GM19395 (cell line): Measurements from ENCODE around the gene TET1.
"Not testable (repeated sequence)": the region's sequence is repeated elsewhere in the genome, so short reads cannot be mapped to it uniquely, and the experiment has no call there.

Experiments
- ATAC-seq: cut with Tn5 transposase; IDR thresholded peaks from one replicate; pipeline ENCODE4 v1.9.1; 2021; ENCODE audit warnings: mild to moderate bottlenecking, moderate library complexity; ENCODE audit not compliant: unreplicated experiment

The TET1 gene

DNA sequence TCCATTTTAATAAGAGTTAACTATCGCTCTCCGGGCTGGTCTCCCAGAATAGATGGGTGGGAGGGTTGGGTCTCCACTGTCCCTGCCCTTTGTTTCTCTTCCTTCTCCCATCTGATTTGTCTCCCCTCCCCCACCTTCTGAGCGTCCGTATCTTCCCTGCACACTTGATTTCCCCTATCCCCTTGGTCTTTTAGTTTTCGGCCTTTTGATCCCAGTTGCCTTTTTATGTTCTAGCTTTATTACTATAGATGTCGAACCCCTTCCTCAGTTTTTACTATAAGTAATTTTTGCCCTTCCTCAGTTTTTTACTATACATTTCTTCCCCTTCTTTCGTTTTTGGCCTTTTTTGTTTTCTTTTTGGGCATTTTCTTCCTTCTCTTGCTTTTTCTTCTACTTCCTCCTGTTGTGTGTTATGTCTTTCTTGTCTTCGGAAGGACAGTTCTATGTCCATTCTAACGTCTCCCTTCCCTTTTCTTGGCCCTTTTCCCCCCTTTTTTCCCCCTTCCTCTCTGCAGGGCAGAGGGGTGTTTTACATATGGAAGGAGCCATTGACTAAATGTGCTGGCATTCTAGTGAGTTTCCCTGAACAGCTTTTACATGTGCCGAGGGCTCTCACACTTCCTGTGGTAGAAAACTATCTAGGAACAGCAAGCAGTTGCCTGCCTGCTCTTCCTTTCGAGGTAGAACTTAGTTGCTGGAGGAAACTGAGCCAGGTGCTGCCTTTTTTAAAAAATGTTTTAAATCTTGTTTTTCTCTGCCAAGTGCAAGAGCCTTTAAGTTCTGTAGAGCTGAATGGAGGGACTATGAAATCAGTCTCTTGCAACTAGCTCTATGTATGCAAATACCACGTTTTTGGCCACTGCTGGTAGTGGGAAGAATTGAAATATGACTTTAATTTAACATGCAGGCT lies 2.8 kb downstream of the TET1 start:
- ATAC-seq, result no peak

DNA sequence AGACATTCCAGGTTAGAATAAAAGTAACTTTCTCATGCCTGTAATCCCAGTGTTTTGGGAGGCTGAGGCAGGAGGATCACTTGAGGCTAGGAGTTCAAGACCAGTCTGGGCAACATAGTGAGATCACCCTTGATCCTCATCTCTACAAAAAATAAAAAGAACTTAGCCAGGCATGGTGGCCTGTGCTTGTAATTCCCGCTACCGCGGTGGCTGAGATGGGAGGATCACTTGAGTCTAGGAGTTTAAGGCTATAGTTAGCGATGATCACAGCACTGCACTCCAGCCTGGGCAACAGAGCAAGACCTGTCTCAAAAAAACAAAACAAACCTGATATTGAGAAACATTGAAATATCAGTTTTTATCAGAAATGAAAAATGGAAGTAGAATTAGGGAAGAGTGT lies 4.6 kb downstream of the TET1 start:
- ATAC-seq, result no peak

DNA sequence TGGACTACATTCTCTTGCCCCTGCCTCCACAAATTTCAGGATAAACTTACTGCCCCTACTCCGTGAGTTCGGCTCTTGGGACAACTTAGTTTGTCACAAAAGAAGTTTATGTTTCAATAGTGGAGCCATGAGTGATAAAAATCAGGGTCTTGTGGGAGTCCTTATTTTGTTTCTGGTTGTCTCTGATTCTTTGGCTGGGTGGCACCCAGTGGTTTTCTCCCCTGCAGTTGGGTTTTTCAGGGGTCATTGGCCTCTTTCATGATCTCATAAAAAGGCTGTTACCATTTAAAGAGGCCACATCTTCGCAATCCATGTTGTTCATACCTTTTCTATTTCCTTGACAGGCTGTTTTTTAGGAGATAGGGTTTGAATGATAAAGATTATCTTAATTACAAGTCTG lies 5.5 kb downstream of the TET1 start:
- ATAC-seq, result no peak

DNA sequence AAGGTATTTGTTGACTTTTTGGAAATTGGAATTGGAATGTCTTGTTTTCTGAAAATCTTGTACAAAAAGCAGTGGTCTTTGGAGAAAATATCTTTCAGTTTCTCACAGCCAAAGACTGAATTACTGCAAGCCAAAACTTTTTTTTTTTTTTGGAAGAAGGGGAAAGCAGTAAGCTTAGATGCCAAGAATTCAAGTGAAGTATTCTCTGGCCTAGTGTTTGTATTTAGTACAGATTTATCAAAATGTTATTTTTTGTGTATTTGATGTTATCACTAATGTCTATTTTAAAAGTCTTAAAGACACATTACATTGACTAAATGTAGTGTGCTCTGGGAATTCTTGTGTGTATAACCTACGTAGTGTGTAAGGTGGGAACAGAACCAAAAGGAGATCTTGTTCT lies 6.2 kb downstream of the TET1 start:
- ATAC-seq, result no peak

DNA sequence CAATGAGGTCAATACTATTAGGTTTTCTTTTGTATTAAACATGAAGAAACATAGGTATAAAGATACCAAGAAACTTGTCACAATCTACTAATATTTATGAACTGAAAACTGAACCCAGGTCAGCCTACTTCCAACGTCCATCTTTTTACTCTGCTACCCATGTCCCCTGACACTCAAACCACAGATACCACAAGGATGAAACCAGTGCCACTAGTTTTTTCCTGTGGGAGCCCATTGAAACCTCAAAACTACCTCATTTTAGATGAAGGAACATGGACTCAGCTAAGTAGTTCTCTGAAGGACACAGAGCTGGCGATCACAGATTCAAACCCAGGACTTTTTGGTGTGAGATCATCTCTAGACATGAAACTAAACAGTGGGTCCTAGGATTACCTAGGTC lies 6.8 kb downstream of the TET1 start:
- ATAC-seq, result no peak

DNA sequence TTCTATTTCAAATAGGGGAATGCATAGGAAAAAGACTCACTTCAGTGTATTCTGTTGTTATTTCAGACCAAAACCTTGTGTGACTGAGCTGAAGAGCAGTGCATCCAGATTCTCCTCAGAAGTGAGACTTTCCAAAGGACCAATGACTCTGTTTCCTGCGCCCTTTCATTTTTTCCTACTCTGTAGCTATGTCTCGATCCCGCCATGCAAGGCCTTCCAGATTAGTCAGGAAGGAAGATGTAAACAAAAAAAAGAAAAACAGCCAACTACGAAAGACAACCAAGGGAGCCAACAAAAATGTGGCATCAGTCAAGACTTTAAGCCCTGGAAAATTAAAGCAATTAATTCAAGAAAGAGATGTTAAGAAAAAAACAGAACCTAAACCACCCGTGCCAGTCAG lies 12.0 kb downstream of the TET1 start:
- no peak for ATAC-seq

DNA sequence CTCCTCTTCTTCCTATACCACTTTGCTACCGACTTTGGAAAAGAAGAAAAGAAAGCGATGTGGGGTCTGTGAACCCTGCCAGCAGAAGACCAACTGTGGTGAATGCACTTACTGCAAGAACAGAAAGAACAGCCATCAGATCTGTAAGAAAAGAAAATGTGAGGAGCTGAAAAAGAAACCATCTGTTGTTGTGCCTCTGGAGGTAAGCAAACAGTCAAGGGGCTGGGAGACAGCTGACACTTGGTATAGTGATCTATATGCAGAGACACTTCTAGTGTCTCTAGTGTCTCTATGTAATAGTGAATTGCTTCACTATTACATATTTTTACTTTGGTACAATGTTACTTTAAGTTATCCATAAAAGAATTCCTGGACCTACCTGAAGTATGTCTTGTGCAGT lies 13.9 kb downstream of the TET1 start:
- ATAC-seq, result no peak

DNA sequence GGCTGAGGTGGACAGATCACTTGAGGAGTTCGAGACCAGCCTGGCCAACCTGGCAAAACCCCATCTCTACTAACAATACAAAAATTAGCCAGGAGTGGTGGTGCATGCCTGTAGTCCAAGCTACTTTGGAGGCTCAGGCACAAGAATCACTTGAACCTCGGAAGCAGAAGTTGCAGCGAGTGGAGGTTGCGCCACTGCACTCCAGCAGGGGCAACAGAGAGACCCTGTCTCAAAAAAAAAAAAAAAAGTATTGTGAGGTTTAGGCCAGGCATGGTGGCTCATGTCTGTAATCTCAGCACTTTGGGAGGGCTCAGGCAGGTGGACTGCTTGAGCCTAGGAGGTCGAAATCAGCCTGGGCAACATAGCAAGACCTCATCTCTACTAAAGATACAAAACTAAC lies 16.0 kb downstream of the TET1 start:
- no peak for ATAC-seq

DNA sequence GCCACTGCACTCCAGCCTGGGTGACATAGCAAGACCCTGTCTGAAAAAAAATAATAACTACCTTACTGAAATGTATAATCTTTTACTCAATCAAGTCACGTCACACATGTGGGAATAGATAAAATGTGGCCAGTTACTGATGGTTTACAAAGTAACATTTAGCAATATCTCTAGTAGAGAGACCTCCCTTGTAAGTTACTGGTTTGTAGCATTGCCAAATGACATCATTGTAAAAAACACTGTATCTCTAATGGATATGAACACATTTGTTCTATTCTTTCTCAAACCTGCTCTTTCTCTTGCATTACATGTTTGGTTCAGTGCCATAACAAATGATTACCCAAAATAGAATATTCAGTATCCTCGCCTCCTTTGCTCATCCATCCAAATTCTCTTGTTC lies 18.8 kb downstream of the TET1 start:
- ATAC-seq, result no peak

DNA sequence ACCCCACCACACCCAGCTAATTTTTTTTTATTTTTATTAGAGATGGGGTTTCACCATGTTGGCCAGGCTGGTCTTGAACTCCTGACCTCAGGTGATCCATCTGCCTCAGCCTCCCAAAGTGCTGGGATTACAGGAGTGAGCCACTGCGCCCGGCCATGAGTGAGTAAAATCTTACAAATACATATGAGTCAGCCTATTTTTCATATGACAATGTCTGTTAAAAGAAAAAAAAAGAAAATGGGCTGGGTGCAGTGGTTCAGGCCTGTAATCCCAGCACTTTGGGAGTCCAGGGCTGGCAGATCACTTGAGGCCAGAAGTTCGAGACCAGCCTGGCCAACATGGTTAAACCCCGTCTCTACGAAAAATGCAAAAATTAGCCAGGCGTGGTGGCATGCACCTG lies 24.1 kb downstream of the TET1 start:
- ATAC-seq, result not testable (repeated sequence)

DNA sequence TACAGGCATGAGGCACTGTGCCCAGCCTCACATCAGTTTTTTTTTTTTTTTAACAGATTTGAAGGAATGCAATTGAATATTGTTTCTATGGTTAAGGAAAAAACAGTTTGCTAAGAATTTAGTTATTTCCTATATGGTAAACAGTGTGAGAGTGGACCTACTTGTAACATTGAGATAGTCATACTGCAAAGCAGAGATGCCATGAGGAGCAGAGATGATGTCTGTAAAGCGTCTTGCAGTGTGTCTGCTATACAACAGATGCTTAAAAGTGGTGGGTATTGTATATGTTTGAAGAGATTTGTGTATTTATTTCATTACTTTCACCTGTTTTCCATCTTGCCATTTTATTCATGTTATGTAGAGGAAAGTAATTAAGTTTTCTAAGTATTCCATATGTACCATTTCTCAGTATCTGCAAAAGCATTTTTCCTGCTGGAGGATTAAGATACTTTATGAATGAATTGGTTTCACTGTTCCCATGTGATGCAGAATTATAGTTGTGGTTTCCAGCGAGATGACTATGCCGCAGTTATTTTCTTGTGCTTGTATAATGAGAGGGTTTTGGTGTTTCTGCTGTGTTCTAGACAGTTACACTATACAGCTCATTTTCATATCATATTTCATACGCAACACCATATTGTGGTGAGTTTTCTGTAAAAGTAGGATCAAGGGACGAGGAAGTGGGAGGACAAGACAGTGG lies 26.6 kb downstream of the TET1 start:
- no peak for ATAC-seq

DNA sequence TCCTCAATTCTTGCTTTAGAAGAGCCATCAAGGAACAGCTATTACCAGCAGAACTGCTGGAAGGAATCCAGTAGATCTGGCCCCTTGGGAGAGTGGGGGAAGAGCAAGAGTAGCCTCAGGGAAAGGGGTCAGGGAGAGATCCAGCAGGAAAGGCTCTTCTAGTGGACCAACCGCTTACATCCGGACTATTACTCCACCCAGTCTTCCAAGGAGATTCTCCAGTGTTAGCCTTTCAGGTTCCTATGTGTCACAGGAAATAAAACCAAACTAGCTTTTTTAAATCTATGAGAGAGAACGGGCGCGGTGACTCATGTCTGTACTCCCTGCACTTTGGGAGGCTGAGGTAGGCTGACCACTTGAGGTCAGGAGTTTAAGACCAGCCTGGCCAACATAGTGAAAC lies 34.3 kb downstream of the TET1 start:
- ATAC-seq, result no peak

DNA sequence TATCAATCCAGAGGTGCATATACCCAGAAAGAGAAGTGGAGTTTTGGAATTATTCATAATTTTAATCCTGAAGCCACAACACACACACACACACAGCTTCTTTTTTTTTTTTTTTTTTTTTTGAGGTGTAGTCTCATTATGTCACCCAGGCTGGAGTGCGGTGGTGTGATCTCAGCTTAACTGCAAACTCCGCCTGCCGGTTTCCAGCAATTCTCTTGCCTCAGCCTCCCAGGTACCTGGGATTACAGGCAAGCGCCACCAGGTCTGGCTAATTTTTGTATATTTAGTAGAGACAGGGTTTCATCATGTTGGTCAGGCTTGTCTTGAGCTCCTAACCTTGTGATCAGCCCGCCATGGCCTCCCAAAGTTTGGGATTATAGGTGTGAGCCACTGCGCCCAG lies 35.4 kb downstream of the TET1 start:
- ATAC-seq, result no peak

DNA sequence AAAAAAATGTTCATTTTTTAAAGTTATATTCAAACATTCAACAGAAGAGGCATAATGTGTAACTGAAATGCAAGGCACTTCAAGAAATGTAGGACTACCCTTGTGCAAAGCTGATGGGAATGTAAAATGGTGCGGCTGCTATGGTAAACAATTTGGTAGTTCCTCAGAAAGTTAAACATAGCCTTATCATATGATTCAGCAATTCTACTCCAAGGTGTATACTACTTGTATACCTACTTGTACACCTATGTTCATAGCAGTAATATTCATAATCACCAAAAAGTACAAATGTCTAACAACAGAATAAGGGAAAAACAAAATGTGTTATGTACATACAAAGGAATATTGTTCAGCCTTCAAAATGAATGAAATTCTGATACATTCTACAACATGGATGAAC lies 37.3 kb downstream of the TET1 start:
- ATAC-seq, result no peak

DNA sequence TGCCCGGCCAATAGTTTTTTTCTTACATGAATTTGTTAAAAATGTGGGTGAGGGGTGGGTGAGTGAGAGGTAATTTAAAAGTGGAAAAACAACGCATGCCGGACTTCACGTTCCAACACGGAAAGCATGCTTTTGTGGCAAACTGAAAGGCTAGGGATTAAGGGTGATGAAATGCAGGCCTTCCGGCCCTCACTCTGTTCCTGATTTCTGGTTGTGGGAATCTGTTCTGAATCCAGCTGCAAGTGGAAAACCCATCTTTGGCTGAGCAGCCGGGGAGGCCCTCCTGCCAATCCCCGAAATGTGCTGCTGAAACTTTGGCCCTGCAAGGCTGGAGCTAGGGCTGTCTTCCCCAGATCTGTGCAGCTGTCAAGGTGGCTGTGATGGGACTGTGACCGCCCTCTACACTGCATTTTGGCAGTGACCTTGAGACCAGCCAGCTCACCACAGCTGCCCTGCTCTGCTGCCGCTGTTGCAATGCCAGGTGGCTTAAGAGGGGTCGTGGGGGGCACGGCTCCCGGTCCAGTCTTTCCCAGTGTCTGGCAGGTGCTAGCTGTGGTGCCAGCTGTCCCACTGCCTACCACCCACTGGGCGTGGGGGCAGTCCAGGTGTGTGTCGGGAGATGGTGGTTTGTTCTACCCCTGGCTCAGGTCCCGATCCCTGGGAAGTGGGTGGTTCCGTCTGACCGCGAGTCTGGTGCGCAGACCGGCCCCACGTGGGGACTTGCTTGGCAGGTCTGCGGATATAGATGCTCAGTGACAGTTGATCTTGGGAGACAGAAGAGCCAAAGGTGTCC lies 39.0 kb downstream of the TET1 start:
- ATAC-seq, result no peak

DNA sequence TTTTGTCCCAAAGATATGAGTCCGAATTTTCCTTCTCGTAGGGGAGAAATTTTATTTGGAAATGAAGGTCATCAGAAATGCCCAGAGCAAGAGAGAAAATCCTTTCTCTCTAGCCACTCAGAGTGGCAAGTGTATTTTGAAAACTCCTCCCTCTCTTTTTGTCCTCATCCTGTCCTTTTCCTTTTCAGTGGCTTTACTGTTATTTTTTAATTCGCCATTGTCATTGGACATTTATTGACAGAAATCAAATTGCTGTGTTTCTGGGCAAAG lies 39.6 kb downstream of the TET1 start:
- ATAC-seq, result no peak

DNA sequence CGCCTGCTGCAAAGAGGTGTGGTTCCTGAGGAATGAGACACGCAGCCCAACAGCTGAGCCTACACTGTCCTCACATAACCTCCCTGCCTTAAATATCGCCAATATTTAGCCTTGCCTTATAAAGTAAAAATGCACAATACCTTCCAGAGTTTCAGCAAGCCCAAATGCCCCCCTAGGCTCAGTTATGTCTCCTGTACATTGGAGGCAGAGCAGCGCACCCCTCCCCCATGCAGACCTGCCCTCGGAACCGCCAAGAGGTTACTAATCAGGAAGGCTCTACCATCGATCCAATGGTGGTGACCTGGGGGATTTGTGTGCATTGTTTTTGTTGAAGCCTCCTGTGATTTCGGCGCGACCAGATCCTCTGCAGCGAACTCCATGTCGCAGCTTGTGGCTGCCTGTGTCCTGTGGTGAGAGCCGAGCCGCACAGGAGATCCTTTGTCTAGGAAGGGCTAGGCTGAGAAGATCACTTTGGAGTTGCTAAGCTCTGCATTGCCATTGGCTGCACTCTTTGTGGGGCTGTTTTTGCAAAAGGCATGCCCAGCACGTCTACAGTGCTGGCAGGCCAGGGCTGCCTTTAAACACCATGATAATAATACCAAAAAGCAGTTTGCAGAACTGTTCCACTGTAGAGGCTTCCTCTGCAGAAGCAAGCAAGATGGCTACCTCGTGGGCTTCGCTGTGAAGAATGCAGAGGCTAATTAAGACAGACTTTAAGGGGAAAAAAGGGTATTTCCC lies 40.1 kb downstream of the TET1 start:
- peak; percentile 87 for ATAC-seq

DNA sequence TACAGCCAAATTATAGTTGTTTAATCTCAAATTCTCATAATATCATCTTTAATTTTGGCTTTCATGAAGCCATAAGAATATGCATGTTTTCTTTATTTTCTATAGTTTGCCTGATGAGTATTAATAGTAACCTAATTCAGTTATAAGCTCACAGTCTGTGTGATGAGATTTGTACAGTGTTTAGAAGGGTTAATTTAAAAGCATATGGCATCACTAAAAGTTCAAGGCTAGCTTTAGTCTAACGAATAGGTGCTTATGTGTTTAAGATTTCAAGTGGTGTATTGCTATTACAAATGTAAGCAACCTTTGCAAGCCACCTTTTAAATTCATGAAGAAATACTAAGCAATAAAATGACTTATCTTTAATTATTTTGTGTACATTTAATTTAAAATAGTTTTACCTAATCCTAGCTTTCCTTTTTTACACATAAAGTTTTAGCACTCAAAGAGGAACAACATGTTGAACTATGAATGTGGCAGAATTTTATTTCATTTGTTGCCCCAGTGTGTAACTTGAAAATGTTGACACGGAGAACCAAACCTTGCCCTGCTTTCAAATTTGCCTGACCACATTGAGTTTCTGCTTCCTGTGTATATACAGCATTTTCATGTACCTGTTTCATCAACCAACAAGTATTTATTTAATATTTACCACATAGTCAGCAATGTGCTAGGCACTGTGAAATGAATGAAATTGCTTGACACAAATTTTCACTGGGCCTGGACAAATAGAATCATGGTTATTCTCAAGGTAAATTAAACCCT lies 41.5 kb downstream of the TET1 start:
- no peak for ATAC-seq

DNA sequence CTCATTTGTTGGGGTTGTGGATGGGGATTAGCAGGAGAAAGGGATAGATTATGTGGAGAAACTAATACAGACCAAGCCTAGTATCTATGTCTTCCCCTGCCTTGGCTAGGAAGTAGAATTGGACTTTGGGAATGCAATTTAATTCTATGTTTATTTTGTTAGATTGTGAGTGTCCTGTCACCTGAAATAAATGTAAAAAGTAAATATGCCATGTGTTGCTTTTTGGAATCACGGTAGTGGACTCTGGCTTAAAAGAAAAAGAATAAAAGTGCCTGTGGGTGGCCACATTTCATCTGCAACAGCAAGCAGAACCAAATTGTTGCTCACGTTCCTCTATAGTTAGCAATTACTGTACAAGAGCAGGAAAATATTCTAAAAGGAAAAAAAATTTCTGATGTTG lies 42.3 kb downstream of the TET1 start:
- ATAC-seq, result no peak

DNA sequence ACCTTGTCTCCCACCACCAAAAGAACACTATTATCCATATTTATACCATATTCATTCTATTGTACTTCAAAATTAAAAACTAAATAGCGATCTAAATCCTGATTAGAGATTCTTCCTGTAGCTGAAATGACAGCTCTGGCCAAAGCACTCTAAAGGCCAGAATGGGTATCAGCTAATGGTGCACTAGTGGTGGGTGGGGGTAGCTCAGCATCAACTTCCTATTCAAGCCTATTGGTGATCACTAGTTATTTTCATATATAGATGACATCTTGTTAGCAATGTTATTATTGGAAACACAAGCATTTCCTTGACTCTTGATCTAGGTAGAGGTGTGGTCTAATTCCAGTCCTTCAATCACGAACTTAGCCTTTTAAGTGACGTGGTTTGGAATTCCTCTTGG lies 43.6 kb downstream of the TET1 start:
- ATAC-seq, result no peak

DNA sequence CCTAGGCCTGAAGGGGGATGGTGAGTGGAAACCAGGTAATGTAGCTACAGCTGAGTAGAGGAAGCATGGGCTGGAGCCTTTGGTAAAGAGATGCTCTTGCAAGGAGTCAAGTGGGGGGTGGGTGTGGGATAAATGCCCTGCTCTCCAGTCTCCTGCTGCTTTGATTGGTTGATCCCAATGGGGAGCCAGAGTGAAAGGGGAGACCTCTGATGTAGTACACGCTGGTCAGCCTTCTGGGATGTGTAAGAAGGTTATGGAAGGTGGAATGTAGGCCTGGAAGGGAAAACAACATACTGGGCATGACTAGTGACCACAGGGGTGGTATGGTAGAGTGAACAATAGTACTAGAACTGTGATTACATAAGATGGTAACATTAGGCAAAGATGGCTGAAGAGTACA lies 44.3 kb downstream of the TET1 start:
- no peak for ATAC-seq
